ENCODE data around the gene PLEKHB1. TPM values are rescaled to one million over a fixed set of nuclear protein-coding genes. Genes with fewer than 3 reads are reported as not detected.

Gene PLEKHB1
- total RNA-seq, 1 experiment from 2014 or later = 22.9 TPM

DNA sequence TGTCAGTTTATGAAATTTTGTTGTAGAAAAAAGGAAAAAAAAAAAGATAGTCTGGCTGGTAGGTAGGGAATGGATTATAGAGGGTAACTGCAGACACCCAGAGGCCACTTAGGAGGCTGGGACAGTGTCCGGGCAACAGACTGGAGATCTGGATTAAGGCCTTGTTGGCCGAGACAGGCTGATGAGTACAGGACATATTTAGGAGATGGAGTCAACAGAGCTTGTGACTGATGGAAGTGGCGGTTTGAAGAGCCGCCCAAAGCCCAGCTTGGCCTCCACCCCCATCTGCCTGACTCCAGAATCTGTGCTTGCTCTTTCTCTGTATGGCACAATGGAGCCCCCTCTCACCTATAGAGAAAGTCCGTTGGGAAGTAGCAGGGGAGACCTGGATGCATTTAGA, 7.6 kb downstream of the PLEKHB1 start:
- no peak for DNase-seq (ENCODE audit: low read depth, low spot score)

DNA sequence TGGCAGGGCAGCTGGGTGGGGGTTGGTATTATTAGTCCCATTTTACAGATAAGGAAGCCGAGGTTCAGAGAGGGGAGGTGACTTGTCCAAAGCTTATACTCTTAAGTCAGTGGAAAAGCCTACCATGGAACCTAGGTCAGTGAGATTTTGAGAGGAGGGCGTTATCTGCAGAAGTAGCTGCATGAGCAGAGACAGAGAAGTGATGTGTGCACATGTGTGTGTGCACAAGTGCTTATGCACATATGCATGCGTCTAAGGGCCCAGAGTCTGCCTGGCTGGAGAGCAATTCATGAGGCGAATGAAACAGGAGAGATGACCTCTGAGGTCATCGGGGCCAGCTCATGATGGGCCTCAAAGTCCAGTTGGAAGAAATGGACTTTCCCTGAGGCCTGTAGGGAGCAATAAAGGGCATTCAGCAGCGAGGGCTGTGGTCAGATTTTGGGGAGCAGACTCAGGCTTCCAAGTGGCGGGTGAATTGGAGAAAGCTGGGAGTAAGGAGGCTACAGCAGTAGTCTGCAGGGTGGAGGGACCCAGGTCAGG, 8.2 kb downstream of the PLEKHB1 start:
- Histone ChIP-seq H2AFZ (ENCODE audit: low read depth, low read length, poor library complexity, severe bottlenecking) (no peak overlapping the region), H3K4me2 (ENCODE audit: low read length) (no peak overlapping the region), H3K4me1 (ENCODE audit: control insufficient read depth in 1 of 2, insufficient read depth in 2 of 2, low read length in 2 of 2) (peaks cover 17 to 18% of the 10 kb centered on the region in 2 experiments), H3K9ac (ENCODE audit: low read length) (no peak overlapping the region), H3K4me3 (replicated peaks in 1 of 2; ENCODE audit: low read depth in 1 of 2, low read length in 2 of 2) (no peak overlapping the region), H3K9me2 (ENCODE audit: insufficient read depth) (no peaks in the 10 kb centered on the region), H3K79me2 (ENCODE audit: insufficient read depth, low read length) (no peaks in the 10 kb centered on the region), H3K36me3 (ENCODE audit: control insufficient read depth in 1 of 2, insufficient read depth in 2 of 2, low read length in 2 of 2) (no peaks in the 10 kb centered on the region), H4K20me1 (ENCODE audit: insufficient read depth) (no peaks in the 10 kb centered on the region), H3K9me3 (ENCODE audit: control insufficient read depth in 1 of 2, insufficient read depth in 1 of 2, low read depth in 1 of 2, low read length in 2 of 2) (no peaks in the 10 kb centered on the region), H3K27ac (ENCODE audit: low read depth, low read length) (no peak overlapping the region), H3K27me3 (ENCODE audit: insufficient read depth, low read length) (no peaks in the 10 kb centered on the region)
- ChIA-PET RAD21 (ENCODE audit: low non-redundant PET in 1 of 2, low total read pairs in 2 of 2, uncharacterized antibody in 2 of 2, unreplicated experiment in 2 of 2) (interaction anchor here in 1 of 2 experiments (1.7 kb wide), 1 partner anchor 29 kb away, joined by 4 read pairs; no protein-coding TSS in a partner anchor), POLR2A (no interaction called here), CTCF (no interaction called here)
- no peak for DNase-seq (ENCODE audit: low read depth, low spot score)
- no peak for ATAC-seq
- intact Hi-C loops (cut with micrococcal nuclease) = no loop called here
- BruUV-seq (replicated peaks) = no TSS peak
- TF ChIP-seq POLR2A (IDR thresholded peaks at IDR 0.05; ENCODE audit: borderline replicate concordance, extremely low read depth, insufficient read depth, insufficient read length) (no peak), CEBPB (IDR thresholded peaks at IDR 0.05; ENCODE audit: low read depth) (no peak), CBX3 (IDR thresholded peaks at IDR 0.05; ENCODE audit: low read depth) (no peak), SIN3A (IDR thresholded peaks at IDR 0.05; ENCODE audit: low read depth) (no peak), EGR1 (IDR thresholded peaks at IDR 0.05; ENCODE audit: low read depth) (no peak), RAD21 (IDR thresholded peaks at IDR 0.05; ENCODE audit: low read depth) (no peak), ZFX (IDR thresholded peaks at IDR 0.05) (no peak)
- TF ChIP-seq, protein P1, sequence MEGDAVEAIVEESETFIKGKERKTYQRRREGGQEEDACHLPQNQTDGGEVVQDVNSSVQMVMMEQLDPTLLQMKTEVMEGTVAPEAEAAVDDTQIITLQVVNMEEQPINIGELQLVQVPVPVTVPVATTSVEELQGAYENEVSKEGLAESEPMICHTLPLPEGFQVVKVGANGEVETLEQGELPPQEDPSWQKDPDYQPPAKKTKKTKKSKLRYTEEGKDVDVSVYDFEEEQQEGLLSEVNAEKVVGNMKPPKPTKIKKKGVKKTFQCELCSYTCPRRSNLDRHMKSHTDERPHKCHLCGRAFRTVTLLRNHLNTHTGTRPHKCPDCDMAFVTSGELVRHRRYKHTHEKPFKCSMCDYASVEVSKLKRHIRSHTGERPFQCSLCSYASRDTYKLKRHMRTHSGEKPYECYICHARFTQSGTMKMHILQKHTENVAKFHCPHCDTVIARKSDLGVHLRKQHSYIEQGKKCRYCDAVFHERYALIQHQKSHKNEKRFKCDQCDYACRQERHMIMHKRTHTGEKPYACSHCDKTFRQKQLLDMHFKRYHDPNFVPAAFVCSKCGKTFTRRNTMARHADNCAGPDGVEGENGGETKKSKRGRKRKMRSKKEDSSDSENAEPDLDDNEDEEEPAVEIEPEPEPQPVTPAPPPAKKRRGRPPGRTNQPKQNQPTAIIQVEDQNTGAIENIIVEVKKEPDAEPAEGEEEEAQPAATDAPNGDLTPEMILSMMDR (IDR thresholded peaks at IDR 0.05 in 2 of 3, conservative IDR thresholded peaks at IDR 0.05 in 1 of 3; ENCODE audit: borderline replicate concordance in 1 of 3, insufficient read depth in 1 of 3, low read depth in 2 of 3, low read length in 2 of 3) = no peak
- TF ChIP-seq, protein P2, sequence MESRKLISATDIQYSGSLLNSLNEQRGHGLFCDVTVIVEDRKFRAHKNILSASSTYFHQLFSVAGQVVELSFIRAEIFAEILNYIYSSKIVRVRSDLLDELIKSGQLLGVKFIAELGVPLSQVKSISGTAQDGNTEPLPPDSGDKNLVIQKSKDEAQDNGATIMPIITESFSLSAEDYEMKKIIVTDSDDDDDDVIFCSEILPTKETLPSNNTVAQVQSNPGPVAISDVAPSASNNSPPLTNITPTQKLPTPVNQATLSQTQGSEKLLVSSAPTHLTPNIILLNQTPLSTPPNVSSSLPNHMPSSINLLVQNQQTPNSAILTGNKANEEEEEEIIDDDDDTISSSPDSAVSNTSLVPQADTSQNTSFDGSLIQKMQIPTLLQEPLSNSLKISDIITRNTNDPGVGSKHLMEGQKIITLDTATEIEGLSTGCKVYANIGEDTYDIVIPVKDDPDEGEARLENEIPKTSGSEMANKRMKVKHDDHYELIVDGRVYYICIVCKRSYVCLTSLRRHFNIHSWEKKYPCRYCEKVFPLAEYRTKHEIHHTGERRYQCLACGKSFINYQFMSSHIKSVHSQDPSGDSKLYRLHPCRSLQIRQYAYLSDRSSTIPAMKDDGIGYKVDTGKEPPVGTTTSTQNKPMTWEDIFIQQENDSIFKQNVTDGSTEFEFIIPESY (IDR thresholded peaks at IDR 0.05; ENCODE audit: extremely low read depth, insufficient replicate concordance, low read length) = no peak
- TF ChIP-seq, protein P3, sequence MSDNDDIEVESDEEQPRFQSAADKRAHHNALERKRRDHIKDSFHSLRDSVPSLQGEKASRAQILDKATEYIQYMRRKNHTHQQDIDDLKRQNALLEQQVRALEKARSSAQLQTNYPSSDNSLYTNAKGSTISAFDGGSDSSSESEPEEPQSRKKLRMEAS (IDR thresholded peaks at IDR 0.05) = no peak
- TF ChIP-seq, protein P4, sequence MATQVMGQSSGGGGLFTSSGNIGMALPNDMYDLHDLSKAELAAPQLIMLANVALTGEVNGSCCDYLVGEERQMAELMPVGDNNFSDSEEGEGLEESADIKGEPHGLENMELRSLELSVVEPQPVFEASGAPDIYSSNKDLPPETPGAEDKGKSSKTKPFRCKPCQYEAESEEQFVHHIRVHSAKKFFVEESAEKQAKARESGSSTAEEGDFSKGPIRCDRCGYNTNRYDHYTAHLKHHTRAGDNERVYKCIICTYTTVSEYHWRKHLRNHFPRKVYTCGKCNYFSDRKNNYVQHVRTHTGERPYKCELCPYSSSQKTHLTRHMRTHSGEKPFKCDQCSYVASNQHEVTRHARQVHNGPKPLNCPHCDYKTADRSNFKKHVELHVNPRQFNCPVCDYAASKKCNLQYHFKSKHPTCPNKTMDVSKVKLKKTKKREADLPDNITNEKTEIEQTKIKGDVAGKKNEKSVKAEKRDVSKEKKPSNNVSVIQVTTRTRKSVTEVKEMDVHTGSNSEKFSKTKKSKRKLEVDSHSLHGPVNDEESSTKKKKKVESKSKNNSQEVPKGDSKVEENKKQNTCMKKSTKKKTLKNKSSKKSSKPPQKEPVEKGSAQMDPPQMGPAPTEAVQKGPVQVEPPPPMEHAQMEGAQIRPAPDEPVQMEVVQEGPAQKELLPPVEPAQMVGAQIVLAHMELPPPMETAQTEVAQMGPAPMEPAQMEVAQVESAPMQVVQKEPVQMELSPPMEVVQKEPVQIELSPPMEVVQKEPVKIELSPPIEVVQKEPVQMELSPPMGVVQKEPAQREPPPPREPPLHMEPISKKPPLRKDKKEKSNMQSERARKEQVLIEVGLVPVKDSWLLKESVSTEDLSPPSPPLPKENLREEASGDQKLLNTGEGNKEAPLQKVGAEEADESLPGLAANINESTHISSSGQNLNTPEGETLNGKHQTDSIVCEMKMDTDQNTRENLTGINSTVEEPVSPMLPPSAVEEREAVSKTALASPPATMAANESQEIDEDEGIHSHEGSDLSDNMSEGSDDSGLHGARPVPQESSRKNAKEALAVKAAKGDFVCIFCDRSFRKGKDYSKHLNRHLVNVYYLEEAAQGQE (IDR thresholded peaks at IDR 0.05; ENCODE audit: low read depth) = no peak

More for the DNA sequence above, 7.6 kb downstream of the PLEKHB1 start:
- no peaks in the 10 kb centered on the region for H3K36me3 ChIP-seq (ENCODE audit: control insufficient read depth in 1 of 2, insufficient read depth in 2 of 2, low read length in 2 of 2)
- ChIA-PET CTCF (no interaction called here), POLR2A (no interaction called here), RAD21 (ENCODE audit: low non-redundant PET in 1 of 2, low total read pairs in 2 of 2, uncharacterized antibody in 2 of 2, unreplicated experiment in 2 of 2) (no interaction called here)
- H2AFZ ChIP-seq (ENCODE audit: low read depth, low read length, poor library complexity, severe bottlenecking) = no peak overlapping the region
- no peaks in the 10 kb centered on the region for H3K9me2 ChIP-seq (ENCODE audit: insufficient read depth)
- H3K9me3 ChIP-seq (ENCODE audit: control insufficient read depth in 1 of 2, insufficient read depth in 1 of 2, low read depth in 1 of 2, low read length in 2 of 2) = no peaks in the 10 kb centered on the region
- intact Hi-C loops (cut with micrococcal nuclease) = no loop called here
- H3K27me3 ChIP-seq (ENCODE audit: insufficient read depth, low read length) = no peaks in the 10 kb centered on the region
- no peaks in the 10 kb centered on the region for H4K20me1 ChIP-seq (ENCODE audit: insufficient read depth)
- H3K9ac ChIP-seq (ENCODE audit: low read length) = no peak overlapping the region
- peaks cover 17 to 18% of the 10 kb centered on the region in 2 experiments for H3K4me1 ChIP-seq (ENCODE audit: control insufficient read depth in 1 of 2, insufficient read depth in 2 of 2, low read length in 2 of 2)
- H3K79me2 ChIP-seq (ENCODE audit: insufficient read depth, low read length) = no peaks in the 10 kb centered on the region
- BruUV-seq (replicated peaks) = no TSS peak
- no peak overlapping the region for H3K4me2 ChIP-seq (ENCODE audit: low read length)
- no peak overlapping the region for H3K4me3 ChIP-seq (replicated peaks in 1 of 2; ENCODE audit: low read depth in 1 of 2, low read length in 2 of 2)
- TF ChIP-seq POLR2AphosphoS5 (IDR thresholded peaks at IDR 0.05; ENCODE audit: low read depth, low read length) (no peak), ZNF274 (IDR thresholded peaks at IDR 0.05; ENCODE audit: low read depth, low read length) (no peak), POLR2A (IDR thresholded peaks at IDR 0.05; ENCODE audit: borderline replicate concordance, extremely low read depth, insufficient read depth, insufficient read length) (no peak)
- no peak overlapping the region for H3K27ac ChIP-seq (ENCODE audit: low read depth, low read length)
- no peak for ATAC-seq

Measured in HCT116 (cell line).